SHP77 treated with DMSO at 0.1 percent for 48 hours (cell line): ENCODE data around the gene TSPO2.

Experiments used
- DNase-seq: peaks from one replicate; lab custom pipeline; 2025; lab: John Stamatoyannopoulos, UW

Gene TSPO2

DNA sequence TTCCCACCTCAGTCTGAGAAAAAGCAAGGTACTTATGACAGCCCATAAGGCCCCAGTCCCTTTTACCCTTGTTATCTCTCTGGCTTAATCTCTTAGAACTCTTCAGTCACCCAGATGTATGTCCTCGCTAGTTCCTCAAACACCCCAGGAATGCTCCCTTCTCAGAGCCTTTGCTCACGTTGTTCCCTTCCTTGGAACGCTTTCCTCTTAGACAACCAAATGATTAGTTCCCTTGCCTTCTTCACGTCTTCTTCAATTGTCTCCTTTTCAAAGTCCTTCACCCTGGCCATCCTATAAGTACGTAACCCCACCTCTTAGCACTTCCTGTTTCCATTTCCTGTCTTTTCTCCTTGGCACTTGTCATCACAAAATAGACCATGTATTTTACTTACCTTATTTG lies 9.6 kb downstream of the TSPO2 start:
- DNase-seq: no peak

DNA sequence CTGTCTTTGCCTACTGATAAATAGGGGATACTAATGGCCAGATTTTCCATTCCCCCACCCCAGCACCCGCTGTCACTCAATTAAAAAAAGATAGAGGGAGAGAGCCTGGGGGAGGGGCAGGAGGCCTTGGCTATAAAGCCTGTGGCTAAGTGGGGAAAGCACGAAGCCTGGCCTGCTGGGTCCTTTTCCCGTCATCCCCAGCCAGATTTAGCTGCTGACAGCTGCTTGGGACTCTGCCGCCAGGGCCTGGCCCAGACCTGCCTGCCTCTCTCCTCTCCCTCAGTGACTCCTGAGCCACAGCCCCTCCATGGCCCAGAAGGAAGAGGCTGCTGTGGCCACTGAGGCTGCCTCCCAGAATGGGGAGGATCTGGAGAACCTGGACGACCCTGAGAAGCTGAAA lies 10.8 kb downstream of the TSPO2 start, which contains the start of gene APOBEC2:
Gene APOBEC2 (plus strand): TSS at position 162 of the 400 bp plus-strand sequence. CDS start 146 bp downstream, at position 308.
- DNase-seq: peak; percentile 77

DNA sequence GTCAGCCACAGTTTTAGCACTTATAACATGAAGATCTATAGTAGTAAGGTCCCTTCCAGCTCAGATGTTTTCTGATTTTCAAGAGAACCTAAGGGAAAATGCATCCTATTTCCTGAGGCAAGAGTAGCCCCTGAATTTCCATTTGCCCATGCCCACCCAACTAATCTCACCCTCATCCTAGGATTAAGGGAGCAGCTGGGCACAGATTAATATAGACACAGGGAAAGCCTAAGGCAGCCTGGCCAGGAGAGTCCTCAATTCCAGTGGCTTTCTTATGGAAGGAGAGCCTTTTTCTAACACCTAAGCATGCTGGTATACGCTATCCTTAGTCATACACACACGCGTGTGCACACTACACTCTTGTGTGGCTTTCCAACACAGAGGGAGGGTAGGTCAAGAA lies 12.2 kb downstream of the TSPO2 start:
- no peak for DNase-seq

DNA sequence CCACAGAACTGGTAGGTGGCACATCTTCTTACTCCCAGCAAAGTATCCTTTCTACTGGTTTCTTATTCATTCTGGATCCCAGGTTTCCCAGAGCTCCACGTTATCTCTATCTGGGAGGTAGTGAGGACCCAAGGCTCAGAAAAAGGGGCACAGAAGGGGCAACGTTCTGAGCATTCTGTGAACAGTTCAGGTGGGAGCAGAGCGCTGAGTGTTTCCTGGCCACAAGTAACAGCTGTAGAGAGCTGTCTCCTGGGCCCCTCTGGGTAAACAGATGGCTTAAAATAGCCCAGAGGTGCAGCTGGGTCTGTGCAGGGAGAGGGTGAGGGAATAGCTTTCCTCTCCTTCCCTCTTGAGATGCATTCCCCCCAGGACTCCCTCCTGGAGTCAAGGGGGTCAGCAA lies 12.9 kb downstream of the TSPO2 start:
- peak; percentile 52 for DNase-seq

DNA sequence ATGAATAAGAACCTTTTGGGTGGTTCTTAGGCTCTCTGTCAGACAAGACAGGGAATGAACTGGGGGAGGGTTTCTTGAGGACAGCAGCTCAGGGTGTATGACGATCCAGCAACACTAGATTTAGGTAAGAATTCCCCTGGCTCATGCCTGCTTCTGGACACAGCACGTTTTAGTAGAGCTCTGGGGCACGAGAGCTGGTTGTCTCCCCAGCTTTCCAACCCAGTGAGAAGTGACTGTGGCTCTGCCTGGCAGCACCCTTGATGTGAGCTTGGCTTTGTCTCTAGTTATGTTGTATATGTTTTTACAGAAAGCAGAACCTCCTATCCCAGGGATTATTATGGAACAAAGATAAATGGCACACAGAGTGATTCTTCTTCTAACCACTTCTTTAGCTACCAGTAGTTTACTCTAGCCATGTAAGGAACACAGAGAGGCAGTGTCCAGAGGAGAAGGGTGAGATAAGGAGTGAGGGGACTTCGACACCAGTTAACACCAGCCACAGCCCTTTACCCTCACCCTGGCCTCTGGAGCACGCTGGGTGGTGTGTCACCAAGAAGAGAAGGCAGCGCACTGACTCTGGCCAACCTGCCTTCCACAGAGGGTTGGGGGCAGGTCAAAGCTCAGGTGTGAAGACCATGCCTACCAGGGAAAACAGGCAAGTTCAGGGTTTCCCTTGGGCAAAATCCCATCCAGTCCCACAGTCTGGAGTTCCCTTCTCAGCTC lies 14.7 kb downstream of the TSPO2 start:
- no peak for DNase-seq

DNA sequence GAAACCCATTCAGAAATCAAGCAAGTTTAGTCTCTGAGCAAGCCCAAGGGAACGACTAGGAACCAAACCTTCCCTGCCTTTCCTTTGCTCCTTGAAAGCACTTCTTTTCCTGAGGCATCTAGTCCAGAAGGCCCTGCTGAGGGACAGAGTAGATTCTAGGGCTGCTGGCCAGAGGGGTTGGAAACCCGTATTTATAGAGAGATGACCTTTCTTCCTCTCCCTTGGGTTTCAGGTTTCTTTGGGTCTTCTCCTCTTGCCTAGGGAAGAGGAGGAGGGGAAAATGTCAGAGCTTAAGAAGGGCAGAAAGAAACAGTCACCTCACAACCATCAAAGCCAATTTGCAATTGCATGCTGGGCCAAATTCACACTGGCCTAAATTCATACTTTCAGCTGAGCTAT lies 16.5 kb downstream of the TSPO2 start:
- no peak for DNase-seq

DNA sequence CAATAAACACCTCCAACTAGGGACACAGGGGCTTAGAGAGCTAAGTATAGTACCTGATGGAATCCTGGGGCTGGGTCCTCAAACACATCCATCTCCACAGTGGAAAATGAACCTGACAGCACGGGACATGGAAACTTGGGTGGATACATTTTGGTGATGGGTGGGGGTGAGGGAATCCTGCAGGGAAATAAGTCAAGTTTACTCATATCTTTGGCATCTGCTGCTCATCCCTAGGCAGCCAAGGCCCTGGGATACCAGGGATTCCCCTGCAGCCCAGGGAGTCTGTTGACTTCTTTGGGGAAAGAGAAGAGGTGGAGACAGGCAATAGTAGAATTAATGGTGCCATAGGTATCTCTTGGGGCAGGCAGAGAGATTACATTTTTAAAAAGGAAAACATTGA lies 17.3 kb downstream of the TSPO2 start:
- no peak for DNase-seq

DNA sequence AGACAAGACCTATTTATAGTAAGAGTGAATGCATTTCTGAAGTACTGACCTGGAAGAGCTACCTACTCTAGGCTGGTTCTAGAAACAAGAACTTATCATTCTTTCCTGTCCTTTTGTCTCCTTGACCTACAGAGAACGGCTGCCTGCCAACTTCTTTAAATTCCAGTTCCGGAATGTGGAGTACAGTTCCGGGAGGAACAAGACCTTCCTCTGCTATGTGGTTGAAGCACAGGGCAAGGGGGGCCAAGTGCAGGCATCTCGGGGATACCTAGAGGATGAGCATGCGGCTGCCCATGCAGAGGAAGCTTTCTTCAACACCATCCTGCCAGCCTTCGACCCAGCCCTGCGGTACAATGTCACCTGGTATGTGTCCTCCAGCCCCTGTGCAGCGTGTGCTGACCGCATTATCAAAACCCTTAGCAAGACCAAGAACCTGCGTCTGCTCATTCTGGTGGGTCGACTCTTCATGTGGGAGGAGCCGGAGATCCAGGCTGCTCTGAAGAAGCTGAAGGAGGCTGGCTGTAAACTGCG lies 19.0 kb downstream of the TSPO2 start:
- no peak for DNase-seq

DNA sequence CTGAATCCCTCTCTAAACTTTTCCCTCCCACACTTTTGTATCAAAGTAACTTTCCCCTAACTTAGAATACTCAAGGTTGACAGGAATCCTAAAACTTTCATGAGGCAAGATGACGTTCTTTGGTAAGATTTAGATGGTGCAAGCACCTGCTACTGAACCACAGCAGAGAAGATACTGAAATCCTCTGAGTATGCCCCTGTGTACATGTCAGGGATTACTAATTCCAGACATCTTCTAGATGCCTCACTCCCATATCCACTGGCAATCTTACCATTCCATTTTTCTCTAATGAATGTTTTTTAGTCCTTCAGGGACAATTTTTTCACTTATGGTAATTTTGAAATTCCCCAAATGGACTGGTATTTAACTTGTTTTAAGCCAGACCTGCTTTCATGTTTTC lies 19.8 kb downstream of the TSPO2 start:
- DNase-seq: no peak

DNA sequence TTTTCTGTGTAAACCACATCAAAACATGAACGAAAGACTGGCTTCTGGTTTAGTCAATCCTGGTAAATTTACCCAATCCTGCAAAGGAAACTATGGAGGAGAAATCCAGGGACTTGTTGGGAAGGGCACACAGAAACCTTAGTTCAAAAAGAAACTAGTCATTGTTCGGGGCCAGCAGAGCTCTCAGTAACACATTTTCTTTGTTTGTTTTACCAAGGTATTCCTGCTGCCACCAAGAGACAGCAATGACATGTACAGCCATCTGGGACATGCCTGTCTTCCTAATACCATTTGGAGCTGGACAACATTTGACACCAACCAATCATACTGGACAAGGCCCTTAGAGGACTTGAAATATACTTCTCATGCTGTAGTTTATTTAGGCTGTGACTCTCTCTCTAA lies 21.6 kb downstream of the TSPO2 start:
- no peak for DNase-seq

DNA sequence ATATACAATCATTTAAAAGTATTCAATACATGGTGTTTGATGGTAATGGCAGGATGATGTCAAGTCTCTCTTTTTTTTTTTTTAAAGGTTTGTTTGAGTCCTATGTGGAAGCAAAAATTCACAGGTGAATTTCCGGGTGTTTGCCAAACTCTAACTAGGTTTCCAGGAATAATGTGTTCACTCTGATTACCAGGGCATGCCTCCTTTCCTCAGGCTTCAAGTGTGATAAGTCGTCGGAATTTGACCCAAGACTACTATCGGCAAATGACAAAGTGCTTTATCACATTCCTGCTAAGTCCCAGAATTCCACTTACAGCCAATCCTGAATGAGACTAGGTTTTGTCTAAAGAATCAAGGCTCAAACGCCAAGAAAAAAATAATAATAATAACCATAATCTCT lies 22.6 kb downstream of the TSPO2 start:
- no peak for DNase-seq

DNA sequence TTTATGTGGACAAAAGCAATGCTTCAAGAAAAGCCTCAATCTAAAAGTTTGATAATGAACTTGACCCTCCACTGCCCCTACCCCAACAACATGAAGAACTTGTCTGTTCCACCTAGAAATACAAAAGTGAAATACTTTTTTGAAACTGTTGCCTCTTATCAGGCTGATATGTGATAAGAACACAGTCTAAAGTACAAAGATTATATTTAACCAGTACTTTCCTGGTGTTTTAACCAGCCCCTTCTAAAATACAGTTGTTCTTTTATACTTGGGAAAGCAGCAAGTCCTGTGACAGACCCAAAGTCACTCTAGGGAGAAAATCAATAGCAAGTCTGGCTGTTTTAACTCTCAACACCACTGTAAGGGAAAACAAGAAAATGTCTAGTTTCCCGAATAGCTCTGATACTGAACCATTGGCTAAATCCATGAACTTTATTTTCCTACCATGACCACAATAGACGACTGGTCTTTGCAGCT lies 23.3 kb downstream of the TSPO2 start:
- no peak for DNase-seq

DNA sequence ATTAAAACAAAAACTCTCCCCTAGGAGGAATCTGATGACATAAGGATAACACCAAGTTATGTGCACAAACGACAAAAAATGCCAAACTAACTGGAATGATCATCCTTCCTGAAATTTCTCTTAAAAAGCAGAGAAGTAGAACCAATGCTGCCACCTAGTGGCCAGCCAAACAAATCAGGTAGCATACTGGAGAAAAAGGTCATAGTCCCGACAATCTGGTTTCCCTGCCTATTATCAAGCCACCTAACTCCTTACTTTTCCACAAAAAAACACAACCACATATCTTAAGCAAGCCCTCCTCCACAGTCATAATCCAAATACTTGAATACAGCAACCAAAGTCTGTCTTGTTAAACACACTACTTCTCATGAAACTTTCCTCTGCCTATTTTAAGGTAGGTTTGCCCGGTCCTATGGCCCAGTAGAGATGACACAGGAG lies 24.6 kb downstream of the TSPO2 start:
- DNase-seq: peak; percentile 42

DNA sequence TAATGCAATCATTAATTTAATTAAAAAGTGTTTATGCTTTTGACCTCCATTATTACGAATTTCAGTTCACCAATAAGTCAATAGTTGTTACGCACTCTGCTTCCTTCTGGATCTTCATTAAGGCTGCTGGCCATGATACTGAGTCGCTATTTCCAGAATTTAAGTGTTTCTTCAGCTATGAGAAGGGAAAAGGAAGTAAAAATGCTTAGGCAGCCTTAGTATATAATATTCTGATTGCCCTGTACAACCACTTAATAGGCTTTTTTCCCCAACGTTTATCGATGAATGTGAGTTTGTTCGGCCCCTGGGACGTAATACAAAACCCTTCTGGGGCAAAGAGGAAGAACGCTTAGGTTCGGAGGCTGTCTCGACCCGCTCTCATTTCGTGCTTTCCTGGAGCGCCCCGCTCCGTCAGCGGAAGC lies 29.2 kb downstream of the TSPO2 start:
- DNase-seq: no peak

DNA sequence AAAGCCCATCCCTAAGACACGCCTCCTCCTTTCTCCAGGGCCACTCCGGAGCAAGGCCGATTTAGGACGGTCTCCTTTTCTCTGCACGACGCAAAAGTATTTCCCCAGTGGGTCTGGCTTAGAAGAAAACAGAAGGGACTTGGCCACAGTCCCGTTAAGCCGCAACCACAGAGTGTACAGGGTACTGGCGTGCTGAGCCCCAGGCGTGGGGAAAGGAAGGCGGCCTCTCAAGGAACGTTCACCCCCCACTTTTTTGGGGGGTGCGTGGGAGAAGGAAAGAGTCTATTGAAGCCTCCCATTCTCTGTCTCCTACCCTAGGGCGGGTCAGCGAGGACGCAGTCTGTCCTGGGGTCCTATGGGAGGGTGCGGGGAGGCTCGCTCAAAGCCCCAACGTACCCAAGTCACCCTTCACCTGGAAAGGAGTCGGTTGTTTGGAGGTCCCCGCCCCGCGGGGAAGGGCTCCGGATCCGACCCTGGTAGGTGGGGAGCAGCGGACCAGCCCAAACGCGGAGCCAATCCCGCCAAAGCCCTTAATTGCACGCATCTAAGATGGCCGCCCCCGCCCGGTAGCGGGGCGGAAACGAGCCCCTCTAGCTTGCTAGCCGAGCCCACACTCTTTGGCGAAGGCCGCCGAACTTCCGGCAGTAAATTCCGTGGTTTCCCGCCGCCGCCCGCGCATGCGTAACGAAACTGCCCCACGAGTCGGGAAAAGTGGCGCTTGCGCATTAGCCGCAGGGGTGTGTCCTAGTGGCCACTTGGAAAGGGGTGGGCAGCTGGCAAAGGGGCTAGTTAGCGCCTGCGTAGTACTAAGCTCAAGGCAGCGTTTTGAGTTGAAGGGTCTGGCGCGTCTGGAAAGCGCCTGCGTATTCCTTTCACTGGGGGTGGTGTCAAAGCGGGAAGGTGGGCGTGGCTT lies 29.9 kb downstream of the TSPO2 start, which contains the start of gene OARD1:
Gene OARD1 (minus strand): TSS at position 434 of the 913 bp plus-strand sequence. CDS start 722 bp downstream, outside the sequence.
- DNase-seq: peak; percentile 97

DNA sequence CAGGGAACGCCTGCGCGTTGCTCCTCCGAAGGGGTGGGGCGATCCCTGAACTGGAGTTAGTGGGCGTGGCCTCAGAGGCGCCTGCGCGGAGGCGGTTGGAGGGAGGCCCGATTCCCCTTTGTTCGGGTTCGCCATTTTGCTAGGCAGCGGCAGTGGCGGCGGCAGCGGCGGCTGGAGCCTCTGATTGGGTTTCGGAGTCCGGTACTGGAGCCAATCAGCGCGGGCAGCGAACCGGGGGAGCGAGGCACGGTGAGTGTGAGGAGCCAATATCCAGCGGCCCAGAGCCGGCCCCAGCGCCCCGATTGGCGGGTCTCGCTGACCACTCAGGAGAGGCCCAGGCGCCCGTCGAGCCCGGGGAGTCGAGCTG lies 30.6 kb downstream of the TSPO2 start, which contains the start of gene NFYA:
Gene NFYA (plus strand): TSS at position 139 of the 367 bp plus-strand sequence. CDS start 6,116 bp downstream, outside the sequence.
- no peak for DNase-seq

DNA sequence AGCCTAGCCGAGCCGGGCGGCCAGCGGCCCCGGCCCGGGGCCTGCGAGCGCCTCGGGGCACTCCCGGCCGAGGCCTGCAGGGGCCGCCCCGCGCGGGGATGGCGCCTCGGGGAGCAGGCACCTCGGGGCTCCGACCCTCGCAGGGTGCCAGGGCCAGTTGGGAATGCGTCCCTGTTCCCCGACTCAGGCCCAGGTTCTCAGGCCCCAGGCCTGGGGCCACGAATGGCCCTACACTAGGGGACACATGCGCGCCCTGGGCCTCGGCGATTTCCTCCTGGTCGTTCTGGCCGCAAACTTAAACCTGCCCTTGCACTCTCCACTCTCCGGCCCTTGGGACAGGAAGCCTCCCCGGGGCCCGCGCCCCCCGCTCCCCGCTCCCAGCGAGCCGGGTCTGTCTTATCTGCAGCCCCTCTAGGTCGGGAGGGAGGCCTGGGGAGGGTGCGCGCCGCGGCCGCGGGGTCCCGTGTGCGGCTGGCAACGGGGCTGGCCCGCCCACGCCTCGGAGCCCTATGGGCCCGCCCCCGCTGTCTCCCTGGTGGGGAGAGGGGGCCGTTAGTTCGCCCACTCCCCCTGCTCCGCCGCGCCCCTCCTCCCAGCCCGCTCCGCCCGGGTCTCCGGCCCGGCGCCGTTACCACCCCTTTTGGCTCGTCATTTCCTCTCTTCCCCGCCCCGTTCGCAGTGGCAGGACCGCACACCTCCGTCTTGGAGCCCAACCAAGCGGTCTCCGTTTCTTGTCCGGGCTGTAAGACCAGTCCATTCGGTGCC lies 31.1 kb downstream of the TSPO2 start:
- peak; percentile 45 for DNase-seq

DNA sequence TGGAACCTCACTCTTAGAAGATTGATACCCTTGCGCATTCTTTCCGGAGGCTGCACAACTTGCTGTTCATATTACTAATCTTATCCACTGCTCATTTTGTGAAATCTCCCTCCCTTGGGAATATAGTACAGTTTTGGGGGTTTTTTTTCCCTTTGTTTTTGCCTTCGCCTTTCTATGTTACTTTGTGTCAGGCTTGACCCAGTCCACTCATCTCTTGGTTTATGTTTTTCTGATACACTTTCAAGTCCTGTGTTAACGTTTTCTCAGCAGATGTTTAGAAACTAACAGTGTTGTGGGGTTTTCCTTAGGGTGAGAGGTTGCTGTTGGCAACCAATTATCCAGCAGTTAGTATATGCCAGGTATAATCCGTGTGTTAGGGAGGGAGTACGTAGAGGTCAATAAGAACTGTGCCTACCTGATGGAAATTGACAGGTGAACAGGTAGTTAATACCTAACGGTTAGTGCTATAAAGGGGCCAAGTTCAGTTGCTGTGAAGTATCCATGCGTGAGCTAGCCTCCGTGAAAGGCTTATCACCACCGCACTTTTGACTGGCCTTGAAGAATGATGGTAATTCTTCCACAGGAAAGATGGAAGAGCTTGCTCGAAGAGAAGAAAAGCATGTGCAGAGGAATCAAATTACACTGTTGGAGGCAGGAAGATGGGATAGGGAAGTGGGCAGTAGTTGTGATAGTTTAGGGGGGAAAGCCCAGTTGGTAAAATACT lies 31.9 kb downstream of the TSPO2 start:
- no peak for DNase-seq

DNA sequence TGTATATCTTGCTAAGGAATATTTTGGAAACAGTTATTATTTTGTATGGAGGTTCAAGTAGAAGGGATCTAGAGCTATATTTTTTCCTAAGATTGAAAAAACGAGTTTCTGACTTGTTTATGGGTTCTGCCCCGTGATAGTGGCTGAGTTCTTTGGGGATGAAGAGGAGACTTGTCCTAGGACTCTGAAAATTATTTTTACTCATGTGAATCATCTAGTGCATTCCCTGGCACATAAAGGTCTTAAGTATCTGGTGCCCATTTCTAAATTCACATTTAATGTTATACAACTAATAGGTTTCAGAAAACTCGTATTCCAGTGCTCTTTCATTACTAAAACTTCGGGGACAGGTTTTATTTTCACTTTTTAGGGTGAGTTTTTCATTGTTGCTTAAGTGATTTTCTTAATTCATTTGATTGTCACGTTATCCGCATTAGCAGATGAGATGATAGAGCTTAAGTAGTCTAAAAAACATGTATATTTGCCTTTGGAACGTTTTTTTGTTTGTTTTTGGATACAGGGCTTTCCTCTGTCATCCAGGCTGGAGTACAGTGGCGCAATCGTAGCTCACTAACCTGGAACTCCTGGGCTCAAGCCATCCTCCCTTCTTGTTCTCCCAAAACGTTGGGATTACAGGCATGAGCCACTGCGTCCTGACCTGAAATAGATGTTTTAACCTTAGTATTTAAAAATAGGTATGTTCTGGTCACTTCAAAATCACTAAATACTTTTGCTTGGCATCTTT lies 32.6 kb downstream of the TSPO2 start:
- no peak for DNase-seq
